SK-N-SH (cell line): Measurements from ENCODE around the gene TPGS1. TPM values are rescaled to one million over a fixed set of nuclear protein-coding genes. Genes with fewer than 3 reads are reported as not detected.

ENCODE experiments used
- CTCF ChIA-PET: fragments of 300-600, 350-600 bp; formaldehyde crosslinking; extraction: SDS; loops from one replicate; lab custom pipeline; 2021; lab: Yijun Ruan, JAX
- POLR2A ChIA-PET: fragments of 350-600 bp; sonication (Branson Sonifier 250); formaldehyde crosslinking; extraction: SDS; loops from one replicate; lab custom pipeline; 2020; ENCODE audit warnings: antibody characterized with exemption, inconsistent platforms; lab: Yijun Ruan, JAX
- DNase-seq: peaks from one replicate; pipeline ENCODE4 v3.0.0; 2012
- H2AFZ ChIP-seq: fragments of 200-600 bp; sonication (generic); 2 replicates; pipeline ENCODE4 v1.8.1; 2016; ENCODE audit warnings: antibody characterized with exemption, mild to moderate bottlenecking, low read depth
- H3F3A ChIP-seq: fragments of 200-600 bp; sonication (generic); replicated peaks from 2 replicates; pipeline ENCODE3; 2016; ENCODE audit warnings: antibody characterized with exemption, mild to moderate bottlenecking; ENCODE audit not compliant: insufficient read depth
- H3K27ac ChIP-seq, 2 experiments: fragments of 200-500 bp in 1 of 2; fragments of 200-600 bp in 1 of 2; sonication (Bioruptor generic) in 1 of 2; sonication (generic), shearing (Covaris generic) in 1 of 2; 2 replicates each; pipeline versions ENCODE4 v1.5.1 to v1.6.1; 2014 to 2016; ENCODE audit warnings: low read depth in 2 of 2, inconsistent platforms in 1 of 2, low read length in 1 of 2, mild to moderate bottlenecking in 1 of 2, mixed read lengths in 1 of 2
- H3K27me3 ChIP-seq: fragments of 200-600 bp; sonication (generic), shearing (Covaris generic); 2 replicates; pipeline ENCODE4 v1.6.1; 2016; ENCODE audit warnings: mixed run types; ENCODE audit not compliant: insufficient read depth
- H3K36me3 ChIP-seq, 2 experiments: fragments of 200-500 bp in 1 of 2; fragments of 200-600 bp in 1 of 2; sonication (Bioruptor generic) in 1 of 2; sonication (generic) in 1 of 2; replicated peaks in 1 of 2; 2 replicates each; pipeline versions ENCODE3 to v1.5.1; 2014 to 2016; ENCODE audit warnings: low read length in 1 of 2, mild to moderate bottlenecking in 1 of 2; ENCODE audit not compliant: insufficient read depth in 2 of 2, control insufficient read depth in 1 of 2
- H3K4me1 ChIP-seq, 2 experiments: fragments of 200-500 bp in 1 of 2; fragments of 200-600 bp in 1 of 2; sonication (Bioruptor generic) in 1 of 2; sonication (generic), shearing (Covaris generic) in 1 of 2; 2 replicates each; pipeline versions ENCODE4 v1.5.1 to v1.6.1; 2014 to 2016; ENCODE audit warnings: low read depth in 1 of 2, low read length in 1 of 2, mixed run types in 1 of 2; ENCODE audit not compliant: insufficient read depth in 2 of 2, control insufficient read depth in 1 of 2
- H3K4me2 ChIP-seq: fragments of 200-600 bp; sonication (generic), shearing (Covaris generic); 2 replicates; pipeline ENCODE4 v1.6.1; 2017; ENCODE audit warnings: mixed run types
- H3K4me3 ChIP-seq, 2 experiments: fragments of 200-500 bp in 1 of 2; fragments of 200-600 bp in 1 of 2; sonication (Bioruptor generic) in 1 of 2; sonication (generic), shearing (Covaris generic) in 1 of 2; 2 replicates each; pipeline versions ENCODE4 v1.5.1 to v1.8.1; 2014 to 2016; ENCODE audit warnings: low read depth in 2 of 2, inconsistent platforms in 1 of 2, low read length in 1 of 2, mild to moderate bottlenecking in 1 of 2, mixed read lengths in 1 of 2, moderate library complexity in 1 of 2
- H3K79me2 ChIP-seq: fragments of 200-600 bp; sonication (generic); 2 replicates; pipeline ENCODE4 v1.8.1; 2017; ENCODE audit warnings: mild to moderate bottlenecking; ENCODE audit not compliant: insufficient read depth
- H3K9ac ChIP-seq: fragments of 200-600 bp; sonication (generic); 2 replicates; pipeline ENCODE4 v1.6.1; 2017; ENCODE audit warnings: mixed run types
- H3K9me2 ChIP-seq: fragments of 200-600 bp; sonication (generic); 2 replicates; pipeline ENCODE4 v1.6.1; 2017; ENCODE audit warnings: mixed run types
- H3K9me3 ChIP-seq: fragments of 200-600 bp; sonication (generic); 2 replicates; pipeline ENCODE4 v1.6.1; 2017; ENCODE audit warnings: mixed run types, mild to moderate bottlenecking, moderate library complexity
- H4K20me1 ChIP-seq: fragments of 200-600 bp; sonication (generic); 2 replicates; pipeline ENCODE4 v1.6.1; 2017; ENCODE audit warnings: mild to moderate bottlenecking, mixed run types; ENCODE audit not compliant: insufficient read depth
- CHD2 ChIP-seq: fragments of 150-350 bp; IDR thresholded peaks from 2 replicates; pipeline ENCODE4 v1.6.1; 2018; ENCODE audit warnings: low read length; ENCODE audit not compliant: partially characterized antibody
- ELF1 ChIP-seq: IDR thresholded peaks from 2 replicates; pipeline ENCODE4 v1.4.0; 2012
- GABPA ChIP-seq: IDR thresholded peaks from 2 replicates; pipeline ENCODE4 v1.4.0; 2012; ENCODE audit warnings: low read depth, mild to moderate bottlenecking
- MXI1 ChIP-seq: IDR thresholded peaks from 2 replicates; pipeline ENCODE4 v1.6.1; 2012; ENCODE audit warnings: mild to moderate bottlenecking, low read depth, low read length, improper control_type of control experiment
- POLR2AphosphoS5 ChIP-seq: IDR thresholded peaks from 2 replicates; pipeline ENCODE4 v1.6.1; 2012; ENCODE audit warnings: low read depth, low read length
- RAD21 ChIP-seq: IDR thresholded peaks from 2 replicates; pipeline ENCODE4 v1.6.1; 2012; ENCODE audit warnings: mild to moderate bottlenecking, low read length
- SIN3A ChIP-seq: IDR thresholded peaks from 2 replicates; pipeline ENCODE4 v1.6.1; 2012; ENCODE audit warnings: low read depth, mild to moderate bottlenecking, low read length, moderate library complexity, borderline replicate concordance
- TEAD4 ChIP-seq: IDR thresholded peaks from 2 replicates; pipeline ENCODE4 v1.4.0; 2012; ENCODE audit warnings: mild to moderate bottlenecking, borderline replicate concordance; ENCODE audit not compliant: insufficient read depth
- WGBS: methylation state at CpG from one replicate; pipeline ENCODE4 v1.1.6; 2017; ENCODE audit warnings: low lambda C conversion rate; 5-methylcytosine and 5-hydroxymethylcytosine counted together
- polyA plus RNA-seq, 3 experiments: library from polyadenylated mRNA; depleted of rRNA; stranded (reverse); fragments of >200 nt; gene quantifications; 2 replicates each; pipeline ENCODE4 v1.2.3, GENCODE V29; 2012
- TF ChIP-seq, protein P1 (sequence below): IDR thresholded peaks from 2 replicates; pipeline ENCODE4 v1.6.1; 2012; ENCODE audit warnings: mild to moderate bottlenecking, low read depth, low read length, moderate library complexity
- TF ChIP-seq, protein P2 (sequence below): IDR thresholded peaks from 2 replicates; pipeline ENCODE4; 2012

Gene TPGS1
- polyA plus RNA-seq, 1 of the 3 experiments (the other 2 are of a cell fraction) = 31.0 TPM

DNA sequence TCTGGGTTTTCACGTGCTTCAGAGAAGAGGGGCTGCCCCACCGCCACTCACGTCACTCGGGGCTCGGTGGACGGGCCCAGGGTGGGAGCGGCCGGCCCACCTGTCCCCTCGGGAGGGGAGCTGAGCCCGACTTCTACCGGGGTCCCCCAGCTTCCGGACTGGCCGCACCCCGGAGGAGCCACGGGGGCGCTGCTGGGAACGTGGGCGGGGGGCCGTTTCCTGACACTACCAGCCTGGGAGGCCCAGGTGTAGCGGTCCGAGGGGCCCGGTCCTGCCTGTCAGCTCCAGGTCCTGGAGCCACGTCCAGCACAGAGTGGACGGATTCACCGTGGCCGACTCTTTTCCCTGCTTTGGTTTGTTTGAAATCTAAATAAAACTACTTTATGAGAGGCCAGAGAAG is 34.4 kb downstream of the TPGS1 start (continued):
- TF ChIP-seq, protein P1, sequence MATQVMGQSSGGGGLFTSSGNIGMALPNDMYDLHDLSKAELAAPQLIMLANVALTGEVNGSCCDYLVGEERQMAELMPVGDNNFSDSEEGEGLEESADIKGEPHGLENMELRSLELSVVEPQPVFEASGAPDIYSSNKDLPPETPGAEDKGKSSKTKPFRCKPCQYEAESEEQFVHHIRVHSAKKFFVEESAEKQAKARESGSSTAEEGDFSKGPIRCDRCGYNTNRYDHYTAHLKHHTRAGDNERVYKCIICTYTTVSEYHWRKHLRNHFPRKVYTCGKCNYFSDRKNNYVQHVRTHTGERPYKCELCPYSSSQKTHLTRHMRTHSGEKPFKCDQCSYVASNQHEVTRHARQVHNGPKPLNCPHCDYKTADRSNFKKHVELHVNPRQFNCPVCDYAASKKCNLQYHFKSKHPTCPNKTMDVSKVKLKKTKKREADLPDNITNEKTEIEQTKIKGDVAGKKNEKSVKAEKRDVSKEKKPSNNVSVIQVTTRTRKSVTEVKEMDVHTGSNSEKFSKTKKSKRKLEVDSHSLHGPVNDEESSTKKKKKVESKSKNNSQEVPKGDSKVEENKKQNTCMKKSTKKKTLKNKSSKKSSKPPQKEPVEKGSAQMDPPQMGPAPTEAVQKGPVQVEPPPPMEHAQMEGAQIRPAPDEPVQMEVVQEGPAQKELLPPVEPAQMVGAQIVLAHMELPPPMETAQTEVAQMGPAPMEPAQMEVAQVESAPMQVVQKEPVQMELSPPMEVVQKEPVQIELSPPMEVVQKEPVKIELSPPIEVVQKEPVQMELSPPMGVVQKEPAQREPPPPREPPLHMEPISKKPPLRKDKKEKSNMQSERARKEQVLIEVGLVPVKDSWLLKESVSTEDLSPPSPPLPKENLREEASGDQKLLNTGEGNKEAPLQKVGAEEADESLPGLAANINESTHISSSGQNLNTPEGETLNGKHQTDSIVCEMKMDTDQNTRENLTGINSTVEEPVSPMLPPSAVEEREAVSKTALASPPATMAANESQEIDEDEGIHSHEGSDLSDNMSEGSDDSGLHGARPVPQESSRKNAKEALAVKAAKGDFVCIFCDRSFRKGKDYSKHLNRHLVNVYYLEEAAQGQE = no peak
- TF ChIP-seq SIN3A (no peak), RAD21 (no peak), GABPA (no peak), ELF1 (no peak), TEAD4 (no peak), POLR2AphosphoS5 (no peak), MXI1 (no peak)
- TF ChIP-seq, protein P2, sequence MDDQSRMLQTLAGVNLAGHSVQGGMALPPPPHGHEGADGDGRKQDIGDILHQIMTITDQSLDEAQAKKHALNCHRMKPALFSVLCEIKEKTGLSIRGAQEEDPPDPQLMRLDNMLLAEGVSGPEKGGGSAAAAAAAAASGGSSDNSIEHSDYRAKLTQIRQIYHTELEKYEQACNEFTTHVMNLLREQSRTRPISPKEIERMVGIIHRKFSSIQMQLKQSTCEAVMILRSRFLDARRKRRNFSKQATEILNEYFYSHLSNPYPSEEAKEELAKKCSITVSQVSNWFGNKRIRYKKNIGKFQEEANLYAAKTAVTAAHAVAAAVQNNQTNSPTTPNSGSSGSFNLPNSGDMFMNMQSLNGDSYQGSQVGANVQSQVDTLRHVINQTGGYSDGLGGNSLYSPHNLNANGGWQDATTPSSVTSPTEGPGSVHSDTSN = no peak

DNA sequence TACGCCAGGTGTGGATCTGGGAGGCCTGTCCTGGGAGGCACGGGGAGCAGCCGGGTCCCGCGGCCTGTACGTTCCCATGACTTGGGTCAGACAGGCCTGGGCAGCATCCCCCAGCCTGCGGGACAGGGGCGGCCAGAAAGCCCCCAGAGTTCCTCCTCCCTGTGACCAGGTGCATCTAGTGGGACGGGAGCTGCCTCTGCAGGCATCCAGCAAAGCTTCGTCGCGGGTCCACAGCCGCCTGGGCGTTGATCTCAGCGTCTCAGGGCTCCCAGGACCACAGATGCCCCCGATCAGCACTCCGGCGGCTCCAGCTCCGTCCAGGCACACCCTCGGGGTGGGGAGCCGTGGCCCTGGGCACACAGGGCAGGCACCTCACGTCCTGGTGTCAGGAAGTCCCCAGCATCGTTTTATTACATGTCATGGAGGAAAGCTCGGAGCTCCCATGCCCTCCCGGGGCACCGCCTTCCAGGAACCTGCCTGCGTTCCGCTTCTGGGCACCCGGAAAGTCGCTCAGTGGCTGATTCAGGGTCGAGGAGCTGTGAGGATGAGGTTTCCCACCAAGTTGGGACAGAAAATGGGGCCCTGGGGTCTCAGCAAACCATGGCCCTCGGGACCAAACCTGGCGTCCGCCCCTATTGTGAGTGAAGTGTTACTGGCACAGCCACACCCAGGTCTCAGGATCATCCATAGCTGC is 35.0 kb downstream of the TPGS1 start:
- H3K9me3 ChIP-seq = no peaks in the 10 kb centered on the region
- WGBS = 91% methylated on average over 11 of the region's 34 CpGs
- H3K4me3 ChIP-seq = no peak overlapping the region
- H2AFZ ChIP-seq = no peak overlapping the region
- peaks cover 7% of the 10 kb centered on the region; the same call in 1 of the 2 replicates for H3K79me2 ChIP-seq
- no peak for TF ChIP-seq CHD2
- no peak for DNase-seq
- CTCF ChIA-PET = interaction anchor here (1.0 to 1.9 kb wide), 2 partner anchors 27 to 43 kb away, joined by 4 read pairs; no protein-coding TSS in a partner anchor
- H3K4me2 ChIP-seq = no peak overlapping the region
- no peaks in the 10 kb centered on the region for H3K9me2 ChIP-seq
- no peak overlapping the region for H3K27ac ChIP-seq
- no peaks in the 10 kb centered on the region for H3F3A ChIP-seq
- no peak overlapping the region for H3K9ac ChIP-seq
- peaks cover 0 to 31% of the 10 kb centered on the region in 2 experiments for H3K36me3 ChIP-seq
- no peaks in the 10 kb centered on the region for H3K27me3 ChIP-seq
- POLR2A ChIA-PET = interaction anchor here (1.1 to 1.8 kb wide), 2 partner anchors 11 to 15 kb away, joined by 3 to 8 read pairs; partner anchors contain the start of gene CDC34
- H3K4me1 ChIP-seq = no peaks in the 10 kb centered on the region; a peak in 1 of 4 replicates
- H4K20me1 ChIP-seq = no peaks in the 10 kb centered on the region
